ENCODE results near the gene SFTA2.

DNA sequence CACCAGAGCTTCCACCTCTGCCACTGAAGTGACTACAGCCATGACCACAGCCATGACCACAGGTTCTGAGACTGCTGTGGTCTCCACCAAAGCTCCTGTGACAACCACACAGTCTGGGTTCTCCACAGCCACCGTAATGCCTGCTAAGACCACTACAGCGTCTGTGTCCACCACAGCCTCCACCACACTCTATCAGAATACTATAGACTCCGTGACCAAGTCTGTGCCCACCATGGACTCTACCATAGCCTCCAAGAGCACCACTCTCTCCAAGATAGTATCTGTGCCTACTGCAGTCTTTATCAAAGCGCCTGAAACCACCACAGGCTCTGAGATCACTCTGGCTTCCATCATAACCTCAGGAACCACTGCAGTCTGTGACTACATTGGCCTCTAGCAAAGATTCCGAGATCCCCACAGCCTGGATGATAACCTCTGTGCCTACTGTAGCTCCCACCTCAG is 33.2 kb upstream of the SFTA2 start:
- TF ChIP-seq CTCF (IDR thresholded peaks at IDR 0.05 in 4 of 5, conservative IDR thresholded peaks at IDR 0.05 in 1 of 5): no peak
- TF ChIP-seq POLR2A (IDR thresholded peaks at IDR 0.05): no peak

Data from gastrocnemius medialis (tissue), 4 donors.